ENCODE measurements around the gene STYXL2.

Gene STYXL2
- 0 reads per million in 2 donors for total RNA-seq

DNA sequence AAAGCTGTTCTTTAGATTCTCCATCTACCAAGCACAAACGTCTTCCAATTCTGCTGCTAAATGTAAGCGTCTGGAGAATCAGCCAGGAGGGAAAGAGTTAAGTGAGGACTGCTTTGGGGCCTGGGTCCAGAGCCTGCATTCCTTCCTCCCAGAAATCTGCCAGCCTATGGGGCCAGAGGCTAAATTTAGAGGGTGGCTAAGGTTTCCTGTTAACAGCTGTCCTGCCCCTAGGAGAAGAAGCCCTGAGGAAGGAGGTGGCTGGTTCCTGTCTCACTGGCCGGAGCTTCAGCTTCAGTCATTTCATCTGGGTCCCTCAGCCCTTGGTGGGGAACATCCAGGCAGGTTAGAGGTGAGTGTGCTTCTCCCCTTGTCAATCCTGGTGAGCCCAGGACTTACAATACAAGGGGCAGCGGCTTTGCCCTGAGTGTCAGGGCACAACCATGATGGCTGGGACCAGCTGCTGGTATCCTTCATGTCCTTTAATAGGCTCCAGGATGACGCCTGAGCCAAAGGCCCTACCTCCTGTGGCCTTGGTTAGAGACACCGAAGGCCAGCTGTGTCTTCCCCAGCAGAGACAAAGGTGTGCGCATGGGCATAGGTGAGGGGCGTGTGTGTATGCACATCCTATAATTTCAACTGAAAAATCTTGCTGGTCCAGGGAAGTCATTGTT, at the start of gene STYXL2:
Gene STYXL2 (plus strand): TSS at position 230 of the 671 bp plus-strand sequence. CDS start 775 bp downstream, outside the sequence.
- DNase-seq = no peak

DNA sequence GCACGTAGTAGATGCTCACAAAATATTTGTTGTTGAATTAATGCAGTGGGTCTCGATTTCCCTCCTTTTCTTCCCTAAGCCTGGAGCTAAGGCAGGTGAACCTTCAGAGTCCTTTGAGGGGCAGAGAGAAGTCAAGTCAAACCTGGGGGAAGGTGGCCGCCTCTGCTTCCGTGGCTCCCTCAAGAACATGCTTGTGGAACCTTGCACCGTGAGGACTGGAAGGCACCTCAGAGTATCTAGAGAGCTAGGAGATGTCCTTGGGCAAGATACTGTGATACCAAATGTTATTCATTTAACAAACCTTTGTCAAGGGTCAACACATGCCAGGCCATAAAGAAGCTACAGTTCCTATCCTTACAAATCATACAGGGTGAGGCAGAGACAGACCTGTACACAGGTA, 42.0 kb upstream of the STYXL2 start:
- no peak for DNase-seq

DNA sequence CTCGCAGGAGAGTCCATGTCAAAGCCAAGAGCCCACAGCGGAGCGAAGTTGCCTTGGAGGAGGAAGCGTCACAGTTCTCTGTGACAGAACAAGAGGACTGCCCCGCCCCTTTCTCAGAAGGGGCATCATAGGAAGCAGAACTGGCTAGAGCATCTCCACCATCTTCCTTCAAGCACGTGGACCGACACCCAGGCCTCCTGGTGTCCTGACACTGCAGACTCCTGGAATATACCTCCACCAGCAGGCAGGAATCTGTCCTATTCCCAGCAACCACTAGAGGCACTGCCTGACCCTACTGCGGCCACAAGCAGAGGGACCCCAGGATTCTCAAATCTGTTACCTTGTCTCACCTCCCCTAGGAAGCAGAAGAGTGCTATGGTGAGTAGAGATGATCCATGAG, 41.5 kb upstream of the STYXL2 start:
- DNase-seq = no peak

DNA sequence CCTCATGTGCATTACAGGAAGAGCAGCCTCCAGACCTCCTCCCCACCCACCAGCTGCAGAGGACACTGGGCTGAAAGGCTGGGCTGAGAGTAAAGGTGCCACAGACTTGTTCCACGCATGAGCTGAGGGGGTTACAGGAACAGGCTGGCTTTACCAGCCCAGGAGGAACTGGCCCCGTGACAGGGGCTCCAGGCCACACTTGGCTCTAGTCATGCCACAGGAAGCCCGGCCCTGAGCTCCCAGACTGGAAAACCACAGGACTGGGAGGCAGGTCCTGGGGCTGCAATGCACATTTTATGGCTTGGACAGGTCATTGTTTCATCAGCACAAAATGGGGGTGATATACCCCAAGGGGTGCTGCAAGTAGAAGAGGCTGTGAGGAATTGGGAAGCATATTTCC, 39.3 kb upstream of the STYXL2 start:
- no peak for DNase-seq

DNA sequence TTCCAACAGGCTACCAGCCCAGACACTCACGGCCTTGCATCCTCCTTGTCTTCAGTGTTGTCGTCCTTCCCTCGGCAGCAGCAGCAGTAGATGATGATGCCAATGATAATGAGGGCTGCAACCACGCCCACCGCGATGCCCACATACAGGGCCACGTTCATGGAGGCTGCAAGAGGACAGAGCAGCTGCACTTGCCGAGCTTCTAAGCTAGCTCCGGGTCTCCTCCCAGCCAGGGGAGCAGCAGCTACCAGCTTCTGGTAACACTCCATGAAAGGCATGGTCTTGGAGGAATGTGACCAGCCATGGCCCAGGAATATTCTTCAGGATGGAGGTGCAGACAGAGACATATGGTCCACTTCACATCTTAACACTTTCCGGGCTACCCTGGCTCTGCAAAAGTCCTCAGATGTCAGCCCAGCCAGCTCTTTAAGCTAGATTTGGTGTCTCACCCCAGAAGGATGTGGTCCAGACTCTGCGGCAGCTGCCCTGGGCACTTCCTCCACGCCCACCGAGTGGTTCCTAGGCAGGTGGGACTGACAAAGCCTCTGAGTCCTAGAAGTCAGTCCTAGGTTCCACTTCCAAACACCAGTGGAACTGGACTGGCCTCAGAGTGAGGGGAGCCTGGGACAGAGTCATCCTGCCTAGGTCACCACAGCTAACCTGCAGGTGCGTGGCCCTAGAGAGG, 38.8 kb upstream of the STYXL2 start:
- no peak for DNase-seq

DNA sequence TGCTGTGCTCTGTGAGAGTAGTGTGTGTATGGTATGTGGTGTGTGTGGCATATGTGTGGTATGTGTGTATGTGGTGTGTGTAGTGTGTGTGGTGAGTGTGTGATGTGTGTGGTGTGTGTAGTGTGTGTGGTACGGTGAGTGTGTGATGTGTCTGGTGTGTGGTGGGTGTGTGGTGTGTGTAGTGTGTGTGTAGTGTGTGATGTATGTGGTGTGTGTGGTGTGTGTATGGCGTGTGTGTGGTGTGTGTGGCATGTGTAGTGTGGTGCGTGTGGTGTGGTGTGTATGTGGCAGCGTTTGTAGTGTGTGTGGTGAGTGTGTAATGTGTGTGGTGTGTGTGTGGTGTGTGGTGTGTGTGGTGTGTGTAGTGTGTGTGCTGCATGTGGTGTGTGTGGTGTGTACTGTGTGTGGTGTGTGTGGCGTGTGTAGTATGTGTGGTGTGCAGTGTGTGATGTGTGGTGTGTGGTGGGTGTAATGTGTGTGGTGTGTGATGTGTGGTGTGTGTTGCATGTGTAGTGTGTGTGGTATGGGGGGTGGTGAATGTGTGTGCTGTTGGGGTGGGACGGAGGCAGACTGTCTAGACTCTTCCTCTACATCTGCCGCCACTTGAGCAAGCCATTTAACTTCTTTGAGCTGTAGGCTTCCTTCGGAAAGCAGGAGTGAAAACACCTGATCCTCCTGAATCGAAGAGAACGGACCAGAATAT, 37.2 kb upstream of the STYXL2 start:
- no peak for DNase-seq

DNA sequence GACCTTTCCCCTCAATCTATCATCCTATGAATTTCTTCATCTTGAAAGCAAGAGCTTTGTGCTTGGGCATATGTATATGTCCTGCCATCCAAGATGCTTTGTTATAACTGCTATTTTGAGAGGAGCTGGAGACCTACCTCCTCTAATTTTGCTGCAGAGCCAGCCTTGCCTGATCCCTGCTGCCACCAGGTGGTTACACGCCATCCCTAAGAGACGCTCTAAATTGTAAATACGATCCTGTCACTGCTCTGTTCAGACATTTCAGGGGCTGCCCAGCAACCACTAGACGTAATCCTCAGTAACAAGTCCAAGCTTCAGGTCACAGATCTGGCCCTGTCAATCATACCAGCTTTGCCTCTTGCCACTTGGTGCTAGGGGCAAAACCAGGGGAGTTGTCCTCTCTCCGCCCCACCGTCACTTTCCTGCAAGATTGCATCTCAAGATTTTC, 36.6 kb upstream of the STYXL2 start:
- no peak for DNase-seq

DNA sequence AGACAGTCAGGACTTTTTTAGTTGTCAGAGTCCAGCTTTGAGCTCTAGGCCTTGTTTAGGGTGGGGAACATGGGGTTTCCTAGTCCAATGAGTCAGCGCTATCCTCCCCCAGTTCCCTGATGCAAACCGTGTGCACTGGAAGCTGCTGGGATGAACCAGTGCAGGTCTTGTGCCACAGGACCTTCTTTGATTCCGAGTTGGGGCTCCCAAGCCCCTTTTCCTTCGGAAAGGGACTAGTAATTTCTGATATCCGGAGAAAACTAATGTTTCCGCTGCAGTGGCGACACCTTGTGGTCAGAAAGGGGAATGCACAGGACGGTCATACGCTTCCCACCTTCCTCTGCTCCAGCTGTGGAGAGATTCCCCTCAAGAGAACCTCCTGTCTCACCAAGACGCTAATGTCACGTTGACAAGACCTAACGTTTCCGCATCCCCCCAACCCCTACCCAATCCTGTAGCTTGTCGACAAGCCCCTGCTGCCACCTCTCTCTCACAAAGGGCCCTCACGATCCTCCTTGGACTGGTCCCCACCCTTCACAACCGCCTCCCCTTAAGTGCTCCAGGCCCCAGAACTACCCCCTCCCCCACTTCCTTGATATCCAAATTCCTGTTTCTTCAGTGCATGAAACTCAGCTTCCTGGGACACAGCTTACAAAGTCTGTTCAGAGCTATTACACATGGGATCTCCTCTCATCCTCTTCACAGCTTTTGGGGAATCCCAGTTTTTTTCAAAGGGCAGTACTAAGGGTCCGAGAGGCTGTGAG, 34.6 kb upstream of the STYXL2 start:
- peak; percentile 72 for DNase-seq

DNA sequence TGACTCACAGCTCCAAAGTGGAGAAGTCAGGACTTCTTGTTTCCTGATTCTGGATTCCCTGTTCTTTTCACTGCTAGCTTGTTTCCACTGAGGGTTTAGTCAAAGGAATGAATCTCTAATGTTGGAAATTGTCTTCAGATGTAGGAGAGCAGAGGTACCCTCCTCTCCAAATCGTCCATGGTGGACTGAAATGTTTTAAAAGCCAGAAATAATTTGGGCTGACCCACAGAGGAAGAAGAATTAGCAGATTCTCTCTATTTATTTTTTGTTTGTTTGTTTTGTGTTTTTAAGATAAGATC, 34.1 kb upstream of the STYXL2 start:
- no peak for DNase-seq

DNA sequence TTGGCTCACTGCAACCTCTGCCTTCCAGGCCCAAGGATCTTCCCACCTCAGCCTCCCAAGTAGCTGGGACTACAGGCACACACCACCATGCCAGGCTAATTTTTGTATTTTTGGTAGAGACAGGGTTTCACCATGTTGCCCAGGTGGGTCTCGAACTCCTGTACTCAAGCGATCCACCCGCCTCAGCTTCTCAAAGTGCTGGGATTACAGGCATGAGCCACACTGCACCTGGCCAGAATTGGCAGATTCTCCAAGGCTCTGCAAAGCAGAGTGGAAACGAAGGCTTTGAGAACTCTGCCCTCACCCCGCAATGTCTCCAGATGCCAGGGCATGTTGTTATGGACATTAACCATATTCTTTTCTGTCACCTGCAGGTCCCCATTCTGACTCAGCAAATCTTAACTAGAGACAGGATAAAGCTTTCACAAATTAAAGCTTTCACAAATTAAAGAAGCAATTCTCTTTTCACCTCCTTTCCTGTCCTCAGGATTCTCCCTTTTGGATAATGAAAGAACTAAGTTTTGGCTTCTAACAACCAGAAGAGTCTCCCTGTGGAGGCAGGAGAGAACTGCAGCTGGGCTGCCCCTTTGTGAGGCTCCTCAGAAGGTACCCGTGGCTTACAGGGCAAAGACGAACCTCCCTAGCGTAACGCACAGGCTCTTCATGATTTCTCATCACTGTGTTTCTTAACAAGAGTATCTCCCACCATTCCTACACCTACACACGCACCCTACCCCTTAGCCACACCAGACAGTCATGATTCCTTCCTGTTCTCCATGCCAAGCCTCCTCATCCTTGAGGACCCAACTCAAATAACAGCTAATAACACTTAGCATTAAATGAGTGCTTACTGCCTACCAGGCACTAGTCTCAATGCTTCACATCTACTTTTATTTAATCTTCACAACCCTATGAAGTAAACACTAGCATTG, 33.5 kb upstream of the STYXL2 start:
- DNase-seq = no peak

DNA sequence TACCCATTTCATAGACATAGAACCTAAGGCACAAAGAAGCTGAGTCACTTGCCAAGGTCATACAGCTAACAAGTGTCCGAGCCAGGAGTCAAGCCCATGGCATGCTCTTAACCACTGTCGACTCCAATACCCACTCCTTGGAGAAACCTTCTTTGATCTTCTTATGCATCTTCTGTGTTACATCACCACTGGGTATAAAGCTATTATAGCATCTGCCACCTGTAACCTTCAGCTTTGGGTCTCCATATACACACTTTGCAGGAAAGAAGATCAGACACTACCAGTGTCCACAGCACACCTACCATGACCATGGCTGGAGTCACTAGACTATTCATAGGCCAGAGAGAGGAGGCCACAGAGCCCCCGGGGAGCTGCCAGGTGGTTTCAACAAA, 32.8 kb upstream of the STYXL2 start:
- no peak for DNase-seq

DNA sequence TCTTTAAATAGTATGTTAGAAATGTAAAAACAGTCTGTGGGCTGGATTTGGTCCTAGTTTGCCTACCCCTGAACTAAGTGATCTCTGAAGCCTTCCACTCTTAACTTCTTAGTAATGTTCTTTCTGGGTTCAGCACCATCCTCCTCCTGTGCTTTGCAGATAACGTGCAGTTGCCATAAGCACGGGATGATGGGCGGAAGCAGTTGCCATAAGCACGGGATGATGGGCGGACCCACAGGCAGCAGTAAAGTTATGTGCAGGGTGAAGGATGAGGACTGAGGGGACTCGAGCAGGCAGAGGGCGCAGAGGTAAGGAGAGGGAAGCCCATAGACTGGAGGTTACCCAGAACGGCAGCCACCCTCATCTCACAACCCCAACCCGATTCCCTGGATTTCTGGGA, 29.3 kb upstream of the STYXL2 start:
- no peak for DNase-seq

DNA sequence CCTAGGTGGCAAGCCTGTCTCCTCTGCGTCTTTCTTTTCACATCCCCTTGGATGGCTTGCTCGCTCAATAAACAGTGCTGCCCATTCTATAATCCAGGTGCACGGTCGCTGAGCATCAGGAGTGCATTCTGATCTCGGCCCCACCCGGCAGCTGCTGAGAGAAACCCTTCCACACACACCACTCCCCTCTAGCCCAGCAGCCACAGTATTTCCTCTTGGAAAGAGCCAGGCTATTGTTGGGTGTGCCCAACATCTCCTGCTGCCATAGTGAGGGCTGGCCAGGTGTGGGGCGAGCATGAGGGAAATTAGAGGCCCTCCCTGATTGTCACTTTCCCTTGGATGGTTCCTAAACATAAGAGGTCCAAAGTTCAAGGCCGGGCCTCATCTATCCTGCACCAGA, 28.4 kb upstream of the STYXL2 start:
- DNase-seq = no peak

DNA sequence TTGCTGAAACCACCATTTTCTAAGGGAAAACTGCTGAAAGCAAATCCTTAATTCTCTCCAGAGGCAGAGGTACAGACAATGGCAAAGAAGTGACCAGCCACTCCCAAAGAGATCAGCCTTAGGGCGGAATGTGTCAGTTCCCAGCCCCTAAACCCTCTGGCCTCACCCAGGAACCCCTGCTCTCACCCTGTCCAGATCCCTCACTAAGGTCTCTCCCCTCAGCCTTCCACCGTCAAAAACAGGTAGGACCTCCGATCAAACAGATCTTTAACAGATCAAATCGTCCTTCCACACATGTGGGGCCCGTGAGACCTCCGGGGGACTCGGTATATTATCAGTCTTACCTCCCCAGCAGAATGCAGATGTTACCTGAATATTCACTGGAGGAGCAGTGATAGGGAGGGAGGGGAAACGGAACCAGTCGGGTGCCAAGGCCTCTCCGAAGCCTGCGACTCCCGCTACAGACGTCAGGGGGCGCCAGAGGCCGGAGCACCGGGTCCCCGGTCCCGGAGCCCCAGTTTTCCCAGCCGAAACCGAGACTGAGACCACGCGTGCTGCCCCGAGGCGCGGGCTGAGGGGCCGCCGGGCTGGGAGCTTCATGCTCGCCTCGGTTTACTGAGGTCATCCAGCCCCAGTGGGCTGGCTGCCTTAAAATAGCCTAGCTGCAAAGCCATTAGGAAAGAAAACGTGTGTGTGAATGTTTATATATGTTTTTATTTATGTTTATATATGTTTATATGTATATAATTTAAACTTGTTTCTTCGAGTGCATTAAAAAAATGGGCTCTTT, 27.3 kb upstream of the STYXL2 start:
- DNase-seq = peak; percentile 77

DNA sequence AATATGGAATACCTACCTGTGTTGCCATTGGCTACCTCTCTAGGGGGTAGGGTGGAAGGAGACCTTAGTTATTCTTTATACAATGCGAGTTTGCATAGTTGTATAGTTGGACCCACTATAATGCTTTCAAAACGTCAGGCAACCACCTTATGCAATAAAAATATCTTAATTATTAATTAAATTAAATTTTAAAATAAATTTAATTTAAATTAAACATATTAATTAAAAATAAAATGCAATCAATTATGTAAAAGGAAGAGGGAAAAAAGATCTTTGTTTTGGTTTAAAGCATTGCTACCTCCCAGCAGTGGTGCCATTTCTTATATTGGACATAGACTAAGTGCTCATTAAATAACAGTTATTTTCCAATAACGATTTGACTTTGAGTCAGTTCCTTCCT, 26.0 kb upstream of the STYXL2 start:
- DNase-seq = no peak

DNA sequence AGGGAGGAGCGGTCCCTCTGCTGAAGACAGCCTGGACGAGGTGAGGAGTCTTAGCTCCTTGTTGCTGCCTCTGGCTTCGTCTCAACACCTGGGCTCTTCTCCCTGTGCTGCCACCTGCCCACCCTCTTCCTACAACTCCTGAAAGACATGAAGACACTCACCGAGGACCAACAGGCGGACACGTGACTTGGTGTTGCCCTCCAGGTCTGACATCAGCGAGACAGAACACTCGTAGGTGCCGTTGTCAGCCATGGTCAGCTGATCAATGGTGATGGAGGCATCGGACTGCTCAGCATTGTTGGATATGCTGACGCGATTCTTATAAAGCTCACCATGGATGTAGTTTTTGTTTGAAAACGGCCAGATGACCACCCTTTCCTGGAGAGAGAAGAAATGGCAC, 25.1 kb upstream of the STYXL2 start:
- no peak for DNase-seq

DNA sequence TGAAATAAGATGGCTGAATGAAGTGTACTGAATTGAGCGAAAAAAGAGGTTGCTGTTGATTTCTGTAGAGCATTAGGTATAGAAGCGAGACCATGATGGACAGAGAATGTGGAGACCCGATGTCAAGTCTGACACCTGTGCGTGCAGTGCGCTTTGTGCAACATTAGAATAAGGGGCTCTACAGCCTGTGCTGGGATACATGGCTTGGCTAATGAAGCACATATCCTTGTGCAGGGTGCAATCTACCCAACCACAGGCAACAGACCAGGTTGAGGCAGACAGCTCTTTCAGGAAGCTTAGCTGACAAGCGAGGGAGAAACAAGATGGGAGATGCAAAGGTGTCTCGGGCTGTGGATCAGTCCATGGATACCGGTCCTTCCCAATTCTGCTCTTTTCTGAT, 22.6 kb upstream of the STYXL2 start:
- no peak for DNase-seq

DNA sequence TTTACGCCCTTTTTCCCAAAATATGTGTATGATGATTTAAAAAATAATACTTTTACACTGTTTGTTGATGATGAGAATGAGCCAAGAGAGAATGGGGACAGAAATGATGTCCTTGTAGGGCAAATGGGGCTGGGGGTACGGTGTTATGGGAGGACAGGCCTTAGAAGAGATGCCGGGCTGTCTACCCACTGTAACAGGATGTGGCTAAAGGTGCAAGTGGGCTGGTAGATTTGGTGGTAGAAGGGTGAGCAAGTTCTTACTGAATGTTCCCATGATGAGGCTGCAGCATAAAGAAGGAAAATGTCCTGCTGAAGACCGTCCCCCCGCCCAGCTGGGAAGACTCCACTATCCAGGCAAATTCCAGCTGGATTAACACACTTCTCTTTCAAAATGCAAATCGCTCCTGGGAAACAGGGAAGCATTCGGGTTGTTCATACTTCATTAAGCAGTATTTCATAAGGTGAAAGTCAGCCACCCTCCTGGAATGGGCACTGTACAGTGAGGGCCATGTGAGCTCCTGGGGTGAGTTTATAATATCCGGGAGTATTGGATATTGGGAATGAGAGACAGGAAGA, 17.7 kb upstream of the STYXL2 start:
- DNase-seq = no peak

DNA sequence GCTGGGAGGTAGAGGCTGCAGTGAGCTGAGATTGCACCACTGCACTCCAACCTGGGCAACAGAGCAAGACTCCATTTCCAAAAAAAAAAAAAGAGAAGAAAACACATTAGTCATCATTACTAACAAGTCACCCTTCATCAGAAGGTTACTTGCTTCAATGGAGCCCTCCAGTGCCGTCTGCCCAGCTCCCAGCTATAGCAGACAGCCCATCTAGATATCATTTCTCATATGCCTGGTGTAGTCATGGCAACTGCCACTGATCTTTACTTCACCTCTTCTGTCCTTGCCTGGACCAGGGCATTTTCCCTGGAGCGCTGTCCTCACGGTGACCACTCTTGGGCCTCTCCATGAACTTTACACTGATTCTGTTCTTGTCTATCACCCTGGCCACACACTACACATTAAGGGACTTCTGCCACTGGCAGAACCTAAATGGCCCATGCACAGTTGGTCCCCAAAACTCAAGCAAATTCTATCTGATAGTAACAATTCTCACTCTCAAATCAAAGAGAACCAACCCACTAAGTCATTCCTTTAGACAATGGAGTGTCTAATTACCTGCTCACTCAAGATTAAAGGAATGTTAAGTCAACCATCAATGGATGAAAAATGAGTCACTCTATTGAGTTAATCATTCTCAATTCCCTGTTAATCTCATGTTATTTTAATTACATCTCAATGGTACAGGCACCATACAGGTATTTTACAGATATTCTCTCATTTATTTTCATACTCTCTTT, 16.6 kb upstream of the STYXL2 start:
- DNase-seq = no peak

DNA sequence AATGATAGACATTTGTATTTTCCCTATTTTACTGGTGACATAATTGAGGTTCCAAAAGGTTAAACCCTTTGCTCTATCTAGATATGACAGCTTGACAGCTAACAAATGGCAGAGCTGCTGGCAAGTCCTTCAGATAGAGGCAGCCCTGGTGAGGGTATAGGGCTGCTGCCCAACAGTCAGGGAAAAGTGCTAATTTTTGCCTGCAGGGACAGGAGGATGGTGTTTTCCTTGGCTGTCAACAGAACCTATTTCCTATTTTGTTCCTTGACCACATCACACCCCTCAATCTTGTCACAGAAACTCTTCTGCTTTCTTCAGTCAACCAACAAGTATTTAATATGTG, 16.0 kb upstream of the STYXL2 start:
- no peak for DNase-seq
